Parathyroid adenoma (tissue), 2 donors: ENCODE results near the gene ABTB1.

ENCODE experiments used
- H2AFZ ChIP-seq: fragments of 300-600 bp; sonication (generic); one replicate; pipeline ENCODE4 v1.7.0; 2017; ENCODE audit warnings: antibody characterized with exemption, mild to moderate bottlenecking
- H3K27ac ChIP-seq: fragments of 300-600 bp; sonication (generic); one replicate; pipeline ENCODE4 v1.7.0; 2017
- H3K27me3 ChIP-seq: fragments of 300-600 bp; sonication (generic); one replicate; pipeline ENCODE4 v1.7.0; 2017; ENCODE audit warnings: low read length; ENCODE audit not compliant: control insufficient read depth, insufficient read depth
- H3K36me3 ChIP-seq: fragments of 300-600 bp; sonication (generic); one replicate; pipeline ENCODE4 v1.7.0; 2017; ENCODE audit warnings: low read length; ENCODE audit not compliant: control insufficient read depth, insufficient read depth
- H3K4me1 ChIP-seq: fragments of 300-600 bp; sonication (generic); one replicate; pipeline ENCODE4 v1.7.0; 2017; ENCODE audit warnings: control low read depth
- H3K4me2 ChIP-seq: fragments of 300-600 bp; sonication (generic); one replicate; pipeline ENCODE4 v1.7.0; 2017; ENCODE audit warnings: low read length
- H3K4me3 ChIP-seq: fragments of 300-600 bp; sonication (generic); one replicate; pipeline ENCODE4 v1.7.0; 2017; ENCODE audit warnings: low read depth, low read length
- H3K79me2 ChIP-seq: fragments of 300-600 bp; sonication (generic); one replicate; pipeline ENCODE4 v1.7.0; 2017; ENCODE audit warnings: control low read depth
- H3K9ac ChIP-seq: fragments of 300-600 bp; sonication (generic); one replicate; pipeline ENCODE4 v1.7.0; 2017; ENCODE audit warnings: mild to moderate bottlenecking
- H3K9me3 ChIP-seq: fragments of 300-600 bp; sonication (generic); one replicate; pipeline ENCODE4 v1.7.0; 2017; ENCODE audit warnings: low read length; ENCODE audit not compliant: control insufficient read depth
- CTCF ChIP-seq: fragments of 300-600 bp; sonication (generic); IDR thresholded peaks from one replicate; pipeline ENCODE4 v1.7.0; 2017; ENCODE audit warnings: antibody characterized with exemption, mild to moderate bottlenecking
- donor health status: primary hyperparathyroidism.

The ABTB1 gene

GRCh38 chr3:127722091-127722784 lies 49.5 kb downstream of the ABTB1 start:
- H3K9ac ChIP-seq, result no peak overlapping the region
- no peaks in the 10 kb centered on the region for H3K9me3 ChIP-seq
- no peaks in the 10 kb centered on the region for H3K36me3 ChIP-seq
- no peak overlapping the region for H2AFZ ChIP-seq
- H3K4me1 ChIP-seq, result no peaks in the 10 kb centered on the region
- H3K4me2 ChIP-seq, result no peak overlapping the region
- H3K4me3 ChIP-seq, result no peak overlapping the region
- no peak for TF ChIP-seq CTCF
- H3K27me3 ChIP-seq, result no peaks in the 10 kb centered on the region
- H3K27ac ChIP-seq, result no peak overlapping the region
- H3K79me2 ChIP-seq, result no peaks in the 10 kb centered on the region

GRCh38 chr3:127723011-127723567 lies 50.3 kb downstream of the ABTB1 start:
- Histone ChIP-seq H3K4me1 (no peaks in the 10 kb centered on the region), H3K4me2 (no peak overlapping the region), H3K4me3 (no peak overlapping the region), H3K36me3 (no peaks in the 10 kb centered on the region), H3K27ac (no peak overlapping the region), H2AFZ (no peak overlapping the region), H3K79me2 (no peaks in the 10 kb centered on the region), H3K27me3 (no peaks in the 10 kb centered on the region), H3K9me3 (no peaks in the 10 kb centered on the region), H3K9ac (no peak overlapping the region)
- no peak for TF ChIP-seq CTCF

GRCh38 chr3:127726894-127727293 lies 54.1 kb downstream of the ABTB1 start:
- Histone ChIP-seq H3K9me3 (no peaks in the 10 kb centered on the region), H3K27me3 (no peaks in the 10 kb centered on the region), H3K27ac (no peak overlapping the region), H2AFZ (no peak overlapping the region), H3K36me3 (no peaks in the 10 kb centered on the region), H3K4me1 (no peaks in the 10 kb centered on the region), H3K9ac (no peak overlapping the region), H3K79me2 (no peaks in the 10 kb centered on the region), H3K4me3 (no peak overlapping the region), H3K4me2 (no peak overlapping the region)
- TF ChIP-seq CTCF, result no peak

- H3K4me1 ChIP-seq, result no peaks in the 10 kb centered on the region
- no peak overlapping the region for H3K9ac ChIP-seq
- H3K4me3 ChIP-seq, result no peak overlapping the region
- no peak overlapping the region for H3K27ac ChIP-seq
- H3K79me2 ChIP-seq, result no peaks in the 10 kb centered on the region
- H3K36me3 ChIP-seq, result no peaks in the 10 kb centered on the region
- no peaks in the 10 kb centered on the region for H3K27me3 ChIP-seq
- H3K9me3 ChIP-seq, result no peaks in the 10 kb centered on the region
- no peak overlapping the region for H3K4me2 ChIP-seq
- TF ChIP-seq CTCF, result no peak
- no peak overlapping the region for H2AFZ ChIP-seq
These were observed 55.8 kb downstream of the ABTB1 start for GRCh38 chr3:127728417-127729015.
